Osteocyte (in vitro differentiated cells): ENCODE data around the gene HPSE. TPM values are rescaled to one million over a fixed set of nuclear protein-coding genes. Genes with fewer than 3 reads are reported as not detected.

Experiments used
- DNase-seq: peaks from one replicate; pipeline ENCODE4 v3.0.0; 2021; ENCODE audit warnings: mixed read lengths; ENCODE audit not compliant: unreplicated experiment; ENCODE audit errors: extremely low spot score
- H3K27ac Mint-ChIP-seq: one replicate; pipeline ENCODE4 v1.8.0; 2021; ENCODE audit warnings: mild to moderate bottlenecking, mixed read lengths; ENCODE audit not compliant: unreplicated experiment
- H3K27me3 Mint-ChIP-seq: one replicate; pipeline ENCODE4 v1.8.0; 2021; ENCODE audit warnings: mixed read lengths; ENCODE audit not compliant: unreplicated experiment
- H3K36me3 Mint-ChIP-seq: one replicate; pipeline ENCODE4 v1.8.0; 2021; ENCODE audit warnings: mixed read lengths; ENCODE audit not compliant: unreplicated experiment
- H3K4me1 Mint-ChIP-seq: one replicate; pipeline ENCODE4 v1.8.0; 2021; ENCODE audit warnings: mixed read lengths; ENCODE audit not compliant: unreplicated experiment
- H3K4me3 Mint-ChIP-seq: one replicate; pipeline ENCODE4 v1.8.0; 2021; ENCODE audit warnings: mild to moderate bottlenecking, moderate library complexity, mixed read lengths; ENCODE audit not compliant: unreplicated experiment
- H3K9me3 Mint-ChIP-seq: one replicate; pipeline ENCODE4 v1.8.0; 2021; ENCODE audit warnings: mixed read lengths; ENCODE audit not compliant: unreplicated experiment
- CTCF ChIP-seq: fragments of 200-600 bp; sonication (generic); IDR thresholded peaks from 2 replicates; pipeline ENCODE4 v1.5.0; 2021; ENCODE audit warnings: antibody characterized with exemption, mild to moderate bottlenecking, moderate library complexity
- total RNA-seq: library from RNA; stranded (reverse); gene quantifications from 2 replicates; pipeline ENCODE4 v1.2.1, GENCODE V29; 2021

The HPSE gene
- total RNA-seq, 1 donor from 2014 or later, result 4.9 TPM

GRCh38 chr4:83252782-83253405, 81.8 kb downstream of the HPSE start:
- no peaks in the 10 kb centered on the region for H3K27me3 Mint-ChIP-seq
- peak; percentile 57 for TF ChIP-seq CTCF
- no peak overlapping the region for H3K27ac Mint-ChIP-seq
- no peaks in the 10 kb centered on the region for H3K9me3 Mint-ChIP-seq
- H3K4me3 Mint-ChIP-seq, result no peak overlapping the region
- no peaks in the 10 kb centered on the region for H3K36me3 Mint-ChIP-seq
- no peak for DNase-seq
- peaks cover 28% of the 10 kb centered on the region for H3K4me1 Mint-ChIP-seq

- H3K27me3 Mint-ChIP-seq, result no peaks in the 10 kb centered on the region
- peaks cover 16% of the 10 kb centered on the region for H3K4me1 Mint-ChIP-seq
- DNase-seq, result no peak
- TF ChIP-seq CTCF, result no peak
- no peak overlapping the region for H3K27ac Mint-ChIP-seq
- no peaks in the 10 kb centered on the region for H3K9me3 Mint-ChIP-seq
- no peaks in the 10 kb centered on the region for H3K36me3 Mint-ChIP-seq
- no peak overlapping the region for H3K4me3 Mint-ChIP-seq
Observed at GRCh38 chr4:83251447-83251830, 83.2 kb downstream of the HPSE start.

GRCh38 chr4:83250687-83251446, 83.8 kb downstream of the HPSE start:
- no peak for DNase-seq
- peaks cover 11% of the 10 kb centered on the region for H3K4me1 Mint-ChIP-seq
- H3K36me3 Mint-ChIP-seq, result no peaks in the 10 kb centered on the region
- H3K9me3 Mint-ChIP-seq, result no peaks in the 10 kb centered on the region
- TF ChIP-seq CTCF, result no peak
- no peak overlapping the region for H3K4me3 Mint-ChIP-seq
- no peaks in the 10 kb centered on the region for H3K27me3 Mint-ChIP-seq
- no peak overlapping the region for H3K27ac Mint-ChIP-seq

GRCh38 chr4:83248486-83248885, 86.2 kb downstream of the HPSE start:
- H3K27me3 Mint-ChIP-seq, result no peaks in the 10 kb centered on the region
- DNase-seq, result no peak
- peaks cover 2% of the 10 kb centered on the region for H3K4me1 Mint-ChIP-seq
- TF ChIP-seq CTCF, result no peak
- no peak overlapping the region for H3K27ac Mint-ChIP-seq
- peaks cover 7% of the 10 kb centered on the region for H3K9me3 Mint-ChIP-seq
- H3K4me3 Mint-ChIP-seq, result no peak overlapping the region
- no peaks in the 10 kb centered on the region for H3K36me3 Mint-ChIP-seq
